GM18505 (cell line): ENCODE data around the gene TTC31.

ENCODE experiments used
- ATAC-seq: cut with Tn5 transposase; IDR thresholded peaks from one replicate; pipeline ENCODE4 v1.9.1; 2021; ENCODE audit not compliant: unreplicated experiment
- POLR2A ChIP-seq: IDR thresholded peaks from 4 replicates; pipeline ENCODE4 v1.6.1; 2011; ENCODE audit warnings: borderline replicate concordance; ENCODE audit not compliant: insufficient read depth, insufficient read length; ENCODE audit errors: extremely low read depth

TTC31 gene

GRCh38 chr2:74500578-74500946, 17.7 kb downstream of the TTC31 start:
- TF ChIP-seq POLR2A = no peak
- ATAC-seq = no peak

- ATAC-seq = no peak
- no peak for TF ChIP-seq POLR2A
Observed at GRCh38 chr2:74501335-74502071, 18.6 kb downstream of the TTC31 start.

- TF ChIP-seq POLR2A = no peak
- ATAC-seq = no peak
Observed at GRCh38 chr2:74502147-74502719, 19.4 kb downstream of the TTC31 start.

- TF ChIP-seq POLR2A = peak; percentile 82
- peak; percentile 28 for ATAC-seq
Observed at GRCh38 chr2:74502720-74503505, 20.0 kb downstream of the TTC31 start.

GRCh38 chr2:74503506-74504475, 20.9 kb downstream of the TTC31 start:
- ATAC-seq = no peak
- no peak for TF ChIP-seq POLR2A

- ATAC-seq = no peak
- no peak for TF ChIP-seq POLR2A
Observed at GRCh38 chr2:74504591-74504990, 21.7 kb downstream of the TTC31 start.

GRCh38 chr2:74505448-74506246, 22.8 kb downstream of the TTC31 start:
- no peak for TF ChIP-seq POLR2A
- no peak for ATAC-seq

GRCh38 chr2:74507145-74507925, 24.5 kb downstream of the TTC31 start, which contains the start of gene PCGF1:
TSS of gene PCGF1 (minus strand) at chr2:74507695. CDS start at chr2:74507668, 27 bp downstream.
- TF ChIP-seq POLR2A = peak; percentile 94
- ATAC-seq = peak; percentile 87

- no peak for TF ChIP-seq POLR2A
- peak; percentile 14 for ATAC-seq
Observed at GRCh38 chr2:74507926-74508520, 25.1 kb downstream of the TTC31 start.

GRCh38 chr2:74510272-74510671, 27.4 kb downstream of the TTC31 start:
- TF ChIP-seq POLR2A = no peak
- ATAC-seq = no peak

GRCh38 chr2:74511104-74511989, 28.5 kb downstream of the TTC31 start:
- TF ChIP-seq POLR2A = no peak

More at GRCh38 chr2:74511104-74511989, 28.5 kb downstream of the TTC31 start:
- ATAC-seq = no peak
